MG63 (cell line): ENCODE data around the gene PLAAT2. TPM values are rescaled to one million over a fixed set of nuclear protein-coding genes. Genes with fewer than 3 reads are reported as not detected.

Source experiments
- DNase-seq: peaks from one replicate; pipeline ENCODE4 v3.0.0-alpha.2; 2020
- H3K27me3 ChIP-seq: fragments of 250-450 bp; sonication (Bioruptor Pico); 2 replicates; pipeline ENCODE4 v1.5.1; 2020; ENCODE audit warnings: mild to moderate bottlenecking, moderate library complexity
- H3K36me3 ChIP-seq: fragments of 250-450 bp; sonication (Bioruptor Pico); 2 replicates; pipeline ENCODE4 v1.5.1; 2020; ENCODE audit warnings: mild to moderate bottlenecking, moderate library complexity
- H3K4me3 ChIP-seq: fragments of 250-450 bp; sonication (Bioruptor Pico); 2 replicates; pipeline ENCODE4 v1.5.1; 2020; ENCODE audit warnings: mild to moderate bottlenecking, moderate library complexity
- H3K9me3 ChIP-seq: fragments of 250-450 bp; sonication (Bioruptor Pico); 2 replicates; pipeline ENCODE4 v1.5.1; 2020; ENCODE audit warnings: mild to moderate bottlenecking, moderate library complexity
- total RNA-seq: library from RNA; depleted of rRNA; stranded (reverse); fragments of >200 nt; shearing (Covaris generic); gene quantifications from 2 replicates; pipeline ENCODE4 v1.2.3, GENCODE V29; 2014; ENCODE audit warnings: low replicate concordance; rRNA removed

Gene PLAAT2
- total RNA-seq, 1 experiment from 2014 or later, result not detected

- Histone ChIP-seq H3K4me3 (no peak overlapping the region), H3K27me3 (no peaks in the 10 kb centered on the region), H3K9me3 (no peaks in the 10 kb centered on the region), H3K36me3 (no peaks in the 10 kb centered on the region)
- DNase-seq, result no peak
These were observed 52.0 kb downstream of the PLAAT2 start for GRCh38 chr11:63511048-63511748.

DNA sequence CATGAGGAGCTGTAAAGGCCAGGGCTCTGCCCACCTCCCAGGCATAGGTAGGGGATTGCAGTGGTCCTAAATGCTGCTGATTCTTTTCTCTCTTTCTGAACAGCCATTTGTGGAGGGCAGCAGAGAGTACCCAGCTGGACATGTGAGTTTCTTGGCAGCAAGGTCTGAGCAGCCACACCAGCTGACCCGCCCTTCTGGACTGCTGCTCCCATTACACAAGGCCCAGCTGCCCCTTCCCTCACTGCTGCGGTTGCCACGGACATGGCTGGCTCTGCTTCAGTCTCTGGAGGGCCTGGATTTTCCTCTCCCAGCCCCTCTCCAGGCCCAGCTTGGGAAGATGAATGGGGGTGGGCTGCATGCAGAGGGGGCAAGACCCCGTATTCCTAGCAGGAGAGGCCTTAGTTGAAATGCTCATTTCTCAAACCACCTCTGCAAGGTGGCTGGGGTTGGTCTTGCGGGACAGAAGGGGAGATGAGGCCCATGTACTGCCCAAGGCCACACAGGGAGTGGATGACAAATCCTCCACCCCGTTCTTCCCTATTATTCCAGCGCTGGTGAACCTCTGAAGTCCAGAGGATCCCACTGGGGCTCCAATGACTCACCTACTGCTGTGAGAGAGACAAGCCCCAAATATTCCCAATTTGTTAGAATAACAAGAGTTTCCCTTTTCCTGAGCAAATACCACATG is 52.7 kb downstream of the PLAAT2 start:
- Histone ChIP-seq H3K9me3 (no peaks in the 10 kb centered on the region), H3K4me3 (no peak overlapping the region), H3K27me3 (no peaks in the 10 kb centered on the region), H3K36me3 (no peaks in the 10 kb centered on the region)
- peak; percentile 83 for DNase-seq

GRCh38 chr11:63508745-63509144 is 54.4 kb downstream of the PLAAT2 start:
- H3K36me3 ChIP-seq, result no peaks in the 10 kb centered on the region
- no peak for DNase-seq
- no peak overlapping the region for H3K4me3 ChIP-seq
- H3K27me3 ChIP-seq, result no peaks in the 10 kb centered on the region
- no peaks in the 10 kb centered on the region for H3K9me3 ChIP-seq

GRCh38 chr11:63508009-63508408 is 55.2 kb downstream of the PLAAT2 start:
- Histone ChIP-seq H3K4me3 (no peak overlapping the region), H3K27me3 (no peaks in the 10 kb centered on the region), H3K9me3 (no peaks in the 10 kb centered on the region), H3K36me3 (no peaks in the 10 kb centered on the region)
- no peak for DNase-seq

GRCh38 chr11:63507511-63507910 is 55.7 kb downstream of the PLAAT2 start:
- no peaks in the 10 kb centered on the region for H3K36me3 ChIP-seq
- no peak for DNase-seq
- no peak overlapping the region for H3K4me3 ChIP-seq
- no peaks in the 10 kb centered on the region for H3K27me3 ChIP-seq
- no peaks in the 10 kb centered on the region for H3K9me3 ChIP-seq

GRCh38 chr11:63506876-63507275 is 56.3 kb downstream of the PLAAT2 start:
- H3K9me3 ChIP-seq, result no peaks in the 10 kb centered on the region
- no peak for DNase-seq
- no peaks in the 10 kb centered on the region for H3K36me3 ChIP-seq
- no peaks in the 10 kb centered on the region for H3K27me3 ChIP-seq
- H3K4me3 ChIP-seq, result no peak overlapping the region

- Histone ChIP-seq H3K36me3 (no peaks in the 10 kb centered on the region), H3K27me3 (no peaks in the 10 kb centered on the region), H3K4me3 (no peak within 1 kb of the TSS), H3K9me3 (no peaks in the 10 kb centered on the region)
- peak; percentile 27 for DNase-seq
These were observed 57.2 kb downstream of the PLAAT2 start, which contains the start of gene LGALS12 for GRCh38 chr11:63505857-63506528. TSS of gene LGALS12 (plus strand) at chr11:63506084. CDS start at chr11:63506459, 375 bp downstream.

DNA sequence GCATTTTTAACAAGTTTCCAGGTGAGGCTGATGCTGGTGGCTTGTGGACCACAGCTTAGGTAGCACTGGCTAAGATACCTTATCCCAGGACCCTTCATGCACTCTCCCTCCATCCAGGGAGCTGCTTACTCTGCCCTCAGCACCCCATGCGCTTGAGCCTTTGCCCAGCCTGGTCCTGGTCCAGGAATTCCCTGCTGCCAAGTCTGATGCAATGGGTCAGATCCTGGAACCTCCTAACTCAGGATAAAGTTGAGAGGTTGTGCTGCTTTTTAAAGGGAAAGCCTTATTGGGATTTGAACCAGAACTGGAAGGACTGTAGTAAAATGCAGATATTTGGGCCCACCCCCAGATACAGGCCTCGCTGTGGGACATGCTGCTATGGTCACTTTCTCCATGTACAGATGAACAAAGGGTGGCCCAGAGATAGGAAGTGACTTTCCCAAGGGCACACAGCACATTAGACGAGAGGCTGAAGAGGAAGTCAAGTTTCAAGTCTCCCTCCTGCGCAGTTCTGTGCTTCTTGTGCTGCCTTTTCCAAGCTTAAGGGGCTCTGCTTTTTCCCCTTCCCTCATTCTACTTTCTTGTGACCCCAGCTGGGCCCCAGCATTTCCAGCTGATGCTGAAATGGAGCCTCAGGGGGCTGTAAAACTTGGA is 58.1 kb downstream of the PLAAT2 start:
- peak; percentile 82 for DNase-seq
- Histone ChIP-seq H3K36me3 (no peaks in the 10 kb centered on the region), H3K4me3 (no peak overlapping the region)

DNA sequence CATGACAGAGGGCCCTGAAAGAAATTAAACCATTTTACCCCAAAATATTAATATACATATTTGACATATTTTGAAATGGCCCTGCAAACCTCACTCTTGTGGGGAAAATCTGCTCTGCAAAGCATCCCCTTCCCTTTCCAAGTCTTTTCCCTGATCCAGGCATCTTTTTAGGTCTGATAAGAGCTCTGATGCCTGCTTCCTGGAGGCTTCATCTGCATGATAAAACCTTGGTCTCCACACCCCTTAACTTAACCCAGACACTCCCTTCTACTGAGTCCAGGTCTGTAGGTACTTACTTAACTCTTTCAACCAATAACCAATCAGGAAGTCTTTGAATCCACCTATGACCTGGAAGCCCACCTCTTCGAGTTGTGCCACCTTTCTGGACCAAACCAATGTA is 59.1 kb downstream of the PLAAT2 start:
- H3K27me3 ChIP-seq, result no peaks in the 10 kb centered on the region
- DNase-seq, result no peak
- H3K36me3 ChIP-seq, result no peaks in the 10 kb centered on the region
- peaks cover 5% of the 10 kb centered on the region for H3K9me3 ChIP-seq
- no peak overlapping the region for H3K4me3 ChIP-seq

More for the DNA sequence above, 58.1 kb downstream of the PLAAT2 start:
- Histone ChIP-seq H3K9me3 (no peaks in the 10 kb centered on the region), H3K27me3 (no peaks in the 10 kb centered on the region)

GRCh38 chr11:63503492-63503891 is 59.7 kb downstream of the PLAAT2 start:
- H3K36me3 ChIP-seq, result no peaks in the 10 kb centered on the region
- no peaks in the 10 kb centered on the region for H3K27me3 ChIP-seq
- H3K9me3 ChIP-seq, result peaks cover 5% of the 10 kb centered on the region
- DNase-seq, result no peak
- no peak overlapping the region for H3K4me3 ChIP-seq

Other genes with a start within 250 kb of the PLAAT2 start
- not detected in 2 replicates for gene SLC22A9, start 193.6 kb downstream of the PLAAT2 start, total RNA-seq
- not detected in 2 replicates for gene PLAAT5, start 72.2 kb downstream of the PLAAT2 start, total RNA-seq
- gene LGALS12, start 57.3 kb downstream of the PLAAT2 start, total RNA-seq, result 1.5 and 2.0 TPM in 2 replicates
- 33.9 and 56.1 TPM in 2 replicates for gene PLAAT4, start 26.6 kb downstream of the PLAAT2 start, total RNA-seq
- 13.6 and 28.8 TPM in 2 replicates for gene PLAAT3, start 51.1 kb upstream of the PLAAT2 start, total RNA-seq
- 92.4 and 93.6 TPM in 2 replicates for gene ATL3, start 108.0 kb upstream of the PLAAT2 start, total RNA-seq
- 107 and 112 TPM in 2 replicates for gene RTN3, start 118.1 kb upstream of the PLAAT2 start, total RNA-seq
- gene ZFTA, start 205.4 kb upstream of the PLAAT2 start, total RNA-seq, result 5.1 and 8.6 TPM in 2 replicates